Activated T-cell treated with anti-CD3 and anti-CD28 coated beads, Interleukin-2, amount 50 U/mL, for 72 hours (primary cell): ENCODE results near the gene EYA4. TPM values are rescaled to one million over a fixed set of nuclear protein-coding genes. Genes with fewer than 3 reads are reported as not detected.

ENCODE experiments used
- ATAC-seq, 2 donors: fragments of 150-1000 bp; cut with Tn5 transposase; replicated peaks in 1 of 2; 2 replicates each; pipeline ENCODE4 v1.10.0; 2021; ENCODE audit warnings: moderate library complexity in 2 of 2, mild to moderate bottlenecking in 1 of 2
- DNase-seq, 2 donors: peaks; one replicate each; pipeline ENCODE4 v3.0.0; 2021 to 2022; ENCODE audit warnings: mixed read lengths in 1 of 2
- H3K27ac Mint-ChIP-seq: one replicate; pipeline ENCODE4 v1.8.0; 2022; ENCODE audit warnings: mild to moderate bottlenecking, moderate library complexity, mixed read lengths
- H3K27me3 Mint-ChIP-seq: one replicate; pipeline ENCODE4 v1.8.0; 2022; ENCODE audit warnings: low read depth, mixed read lengths
- H3K36me3 Mint-ChIP-seq, 2 donors: one replicate each; pipeline ENCODE4 v1.8.0; 2022; ENCODE audit warnings: mixed read lengths in 2 of 2, mild to moderate bottlenecking in 1 of 2; ENCODE audit not compliant: insufficient read depth in 2 of 2
- H3K4me1 Mint-ChIP-seq: one replicate; pipeline ENCODE4 v1.8.0; 2022; ENCODE audit warnings: low read depth, mixed read lengths
- H3K4me3 Mint-ChIP-seq, 2 donors: one replicate each; pipeline ENCODE4 v1.8.0; 2022; ENCODE audit warnings: mild to moderate bottlenecking in 2 of 2, mixed read lengths in 2 of 2, moderate library complexity in 2 of 2
- H3K9me3 Mint-ChIP-seq, 2 donors: one replicate each; pipeline ENCODE4 v1.8.0; 2022; ENCODE audit warnings: mixed read lengths in 2 of 2
- total RNA-seq, 2 donors: library from RNA; stranded (reverse); gene quantifications; one replicate each; pipeline ENCODE4 v1.2.3, GENCODE V29; 2022

The EYA4 gene
- total RNA-seq, 2 donors from 2014 or later, result not detected

GRCh38 chr6:133245422-133245903 lies 4.3 kb downstream of the EYA4 start:
- no peak for ATAC-seq
- Mint-ChIP-seq H3K27ac (no peak overlapping the region), H3K4me1 (peaks cover 10% of the 10 kb centered on the region), H3K4me3 (no peak overlapping the region), H3K9me3 (peaks cover 0 to 6% of the 10 kb centered on the region in 2 donors), H3K27me3 (peaks cover 58% of the 10 kb centered on the region), H3K36me3 (no peaks in the 10 kb centered on the region)
- DNase-seq, result no peak

GRCh38 chr6:133247581-133247980 lies 6.4 kb downstream of the EYA4 start:
- no peak overlapping the region for H3K4me3 Mint-ChIP-seq
- H3K36me3 Mint-ChIP-seq, result no peaks in the 10 kb centered on the region
- H3K27me3 Mint-ChIP-seq, result peaks cover 57% of the 10 kb centered on the region
- no peak for ATAC-seq
- no peak overlapping the region for H3K27ac Mint-ChIP-seq
- H3K4me1 Mint-ChIP-seq, result peaks cover 3% of the 10 kb centered on the region
- H3K9me3 Mint-ChIP-seq, result peaks cover 0 to 6% of the 10 kb centered on the region in 2 donors
- DNase-seq, result no peak

- peak overlapping the region; percentile 60 for H3K27ac Mint-ChIP-seq
- ATAC-seq, result peak; percentile 51 to 66
- H3K4me3 Mint-ChIP-seq, result no peak overlapping the region
- H3K4me1 Mint-ChIP-seq, result no peaks in the 10 kb centered on the region
- DNase-seq, result no peak
- H3K36me3 Mint-ChIP-seq, result no peaks in the 10 kb centered on the region
- H3K9me3 Mint-ChIP-seq, result peaks cover 0 to 6% of the 10 kb centered on the region in 2 donors
- H3K27me3 Mint-ChIP-seq, result peaks cover 48% of the 10 kb centered on the region
These were observed 7.3 kb downstream of the EYA4 start for GRCh38 chr6:133248241-133249001.

- Mint-ChIP-seq H3K27ac (no peak overlapping the region), H3K9me3 (peaks cover 0 to 6% of the 10 kb centered on the region in 2 donors), H3K4me1 (no peaks in the 10 kb centered on the region), H3K36me3 (no peaks in the 10 kb centered on the region), H3K4me3 (no peak overlapping the region), H3K27me3 (peaks cover 31% of the 10 kb centered on the region)
- no peak for ATAC-seq
- no peak for DNase-seq
These were observed 10.5 kb downstream of the EYA4 start for GRCh38 chr6:133251688-133252087.

- no peak for ATAC-seq
These were observed 13.5 kb downstream of the EYA4 start for GRCh38 chr6:133254552-133255228.

GRCh38 chr6:133257545-133258105 lies 16.5 kb downstream of the EYA4 start:
- H3K9me3 Mint-ChIP-seq, result no peaks in the 10 kb centered on the region
- H3K4me3 Mint-ChIP-seq, result no peak overlapping the region
- no peak overlapping the region for H3K27ac Mint-ChIP-seq
- ATAC-seq, result no peak
- no peaks in the 10 kb centered on the region for H3K36me3 Mint-ChIP-seq
- H3K4me1 Mint-ChIP-seq, result no peaks in the 10 kb centered on the region
- DNase-seq, result no peak
- no peaks in the 10 kb centered on the region for H3K27me3 Mint-ChIP-seq

More at GRCh38 chr6:133254552-133255228, 13.5 kb downstream of the EYA4 start:
- no peaks in the 10 kb centered on the region for H3K36me3 Mint-ChIP-seq
- H3K9me3 Mint-ChIP-seq, result peaks cover 0 to 2% of the 10 kb centered on the region in 2 donors
- DNase-seq, result no peak
- no peak overlapping the region for H3K4me3 Mint-ChIP-seq
- no peaks in the 10 kb centered on the region for H3K4me1 Mint-ChIP-seq
- H3K27me3 Mint-ChIP-seq, result peaks cover 13% of the 10 kb centered on the region
- no peak overlapping the region for H3K27ac Mint-ChIP-seq

- Mint-ChIP-seq H3K27me3 (no peaks in the 10 kb centered on the region), H3K9me3 (no peaks in the 10 kb centered on the region), H3K4me3 (no peak overlapping the region), H3K36me3 (no peaks in the 10 kb centered on the region), H3K27ac (no peak overlapping the region), H3K4me1 (no peaks in the 10 kb centered on the region)
- DNase-seq (no peak), ATAC-seq (no peak)
These were observed 18.4 kb downstream of the EYA4 start for GRCh38 chr6:133259561-133259960.

GRCh38 chr6:133262804-133263203 lies 21.6 kb downstream of the EYA4 start:
- no peaks in the 10 kb centered on the region for H3K9me3 Mint-ChIP-seq
- no peaks in the 10 kb centered on the region for H3K4me1 Mint-ChIP-seq
- ATAC-seq (no peak), DNase-seq (no peak)
- H3K27ac Mint-ChIP-seq, result no peak overlapping the region
- no peak overlapping the region for H3K4me3 Mint-ChIP-seq
- H3K27me3 Mint-ChIP-seq, result no peaks in the 10 kb centered on the region
- no peaks in the 10 kb centered on the region for H3K36me3 Mint-ChIP-seq

GRCh38 chr6:133265066-133265465 lies 23.9 kb downstream of the EYA4 start:
- no peaks in the 10 kb centered on the region for H3K4me1 Mint-ChIP-seq
- H3K27ac Mint-ChIP-seq, result no peak overlapping the region
- no peaks in the 10 kb centered on the region for H3K27me3 Mint-ChIP-seq
- H3K9me3 Mint-ChIP-seq, result no peaks in the 10 kb centered on the region
- H3K4me3 Mint-ChIP-seq, result no peak overlapping the region
- H3K36me3 Mint-ChIP-seq, result no peaks in the 10 kb centered on the region
- DNase-seq (no peak), ATAC-seq (no peak)

GRCh38 chr6:133266186-133266585 lies 25.0 kb downstream of the EYA4 start:
- Mint-ChIP-seq H3K9me3 (no peaks in the 10 kb centered on the region), H3K27me3 (no peaks in the 10 kb centered on the region), H3K27ac (no peak overlapping the region), H3K4me3 (no peak overlapping the region), H3K4me1 (no peaks in the 10 kb centered on the region), H3K36me3 (no peaks in the 10 kb centered on the region)
- ATAC-seq (no peak), DNase-seq (no peak)

- no peaks in the 10 kb centered on the region for H3K9me3 Mint-ChIP-seq
- H3K4me1 Mint-ChIP-seq, result no peaks in the 10 kb centered on the region
- ATAC-seq (no peak), DNase-seq (no peak)
- H3K27me3 Mint-ChIP-seq, result no peaks in the 10 kb centered on the region
- H3K27ac Mint-ChIP-seq, result no peak overlapping the region
- no peak overlapping the region for H3K4me3 Mint-ChIP-seq
- no peaks in the 10 kb centered on the region for H3K36me3 Mint-ChIP-seq
These were observed 27.5 kb downstream of the EYA4 start for GRCh38 chr6:133268621-133269020.

GRCh38 chr6:133274813-133275212 lies 33.7 kb downstream of the EYA4 start:
- Mint-ChIP-seq H3K9me3 (no peaks in the 10 kb centered on the region), H3K27ac (no peak overlapping the region), H3K36me3 (no peaks in the 10 kb centered on the region), H3K4me1 (no peaks in the 10 kb centered on the region), H3K27me3 (no peaks in the 10 kb centered on the region), H3K4me3 (no peak overlapping the region)
- no peak for DNase-seq
- ATAC-seq, result no peak

- no peak for DNase-seq
- H3K27me3 Mint-ChIP-seq, result no peaks in the 10 kb centered on the region
- H3K4me1 Mint-ChIP-seq, result no peaks in the 10 kb centered on the region
- no peaks in the 10 kb centered on the region for H3K9me3 Mint-ChIP-seq
- H3K27ac Mint-ChIP-seq, result no peak overlapping the region
- no peak for ATAC-seq
- no peaks in the 10 kb centered on the region for H3K36me3 Mint-ChIP-seq
- no peak overlapping the region for H3K4me3 Mint-ChIP-seq
These were observed 34.1 kb downstream of the EYA4 start for GRCh38 chr6:133275213-133275612.
